Effector memory CD8-positive, alpha-beta T cell (primary cell): ENCODE data around the gene HAX1.
"Not testable (repeated sequence)": the region's sequence is repeated elsewhere in the genome, so short reads cannot be mapped to it uniquely, and the experiment has no call there.

Source experiments
- ATAC-seq: fragments of 150-1000 bp; cut with Tn5 transposase; replicated peaks from 2 replicates; pipeline ENCODE4 v1.10.0; 2021; ENCODE audit warnings: mild to moderate bottlenecking, moderate library complexity
- DNase-seq, 3 experiments: peaks; one replicate each; pipeline ENCODE4 v3.0.0; 2021
- H3K27ac Mint-ChIP-seq, 2 donors: one replicate each; pipeline ENCODE4 v1.8.0; 2022; ENCODE audit warnings: mild to moderate bottlenecking in 2 of 2, mixed read lengths in 2 of 2, moderate library complexity in 2 of 2
- H3K27me3 Mint-ChIP-seq, 2 donors: one replicate each; pipeline ENCODE4 v1.8.0; 2022; ENCODE audit warnings: mixed read lengths in 2 of 2
- H3K36me3 Mint-ChIP-seq: one replicate; pipeline ENCODE4 v1.8.0; 2022; ENCODE audit warnings: mild to moderate bottlenecking, moderate library complexity, mixed read lengths; ENCODE audit not compliant: insufficient read depth
- H3K4me1 Mint-ChIP-seq, 2 donors: one replicate each; pipeline ENCODE4 v1.8.0; 2022; ENCODE audit warnings: low read depth in 2 of 2, mixed read lengths in 2 of 2
- H3K4me3 Mint-ChIP-seq, 2 donors: one replicate each; pipeline ENCODE4 v1.8.0; 2022; ENCODE audit warnings: mild to moderate bottlenecking in 2 of 2, mixed read lengths in 2 of 2, moderate library complexity in 2 of 2
- H3K9me3 Mint-ChIP-seq, 2 donors: one replicate each; pipeline ENCODE4 v1.8.0; 2022; ENCODE audit warnings: mixed read lengths in 2 of 2
- total RNA-seq, 9 experiments: gene quantifications; one replicate each; lab custom pipeline; 2026; lab: John Stamatoyannopoulos, UW

HAX1 gene
- 51.9 to 191 (median 88.7) reads per million in 9 experiments for total RNA-seq

DNA sequence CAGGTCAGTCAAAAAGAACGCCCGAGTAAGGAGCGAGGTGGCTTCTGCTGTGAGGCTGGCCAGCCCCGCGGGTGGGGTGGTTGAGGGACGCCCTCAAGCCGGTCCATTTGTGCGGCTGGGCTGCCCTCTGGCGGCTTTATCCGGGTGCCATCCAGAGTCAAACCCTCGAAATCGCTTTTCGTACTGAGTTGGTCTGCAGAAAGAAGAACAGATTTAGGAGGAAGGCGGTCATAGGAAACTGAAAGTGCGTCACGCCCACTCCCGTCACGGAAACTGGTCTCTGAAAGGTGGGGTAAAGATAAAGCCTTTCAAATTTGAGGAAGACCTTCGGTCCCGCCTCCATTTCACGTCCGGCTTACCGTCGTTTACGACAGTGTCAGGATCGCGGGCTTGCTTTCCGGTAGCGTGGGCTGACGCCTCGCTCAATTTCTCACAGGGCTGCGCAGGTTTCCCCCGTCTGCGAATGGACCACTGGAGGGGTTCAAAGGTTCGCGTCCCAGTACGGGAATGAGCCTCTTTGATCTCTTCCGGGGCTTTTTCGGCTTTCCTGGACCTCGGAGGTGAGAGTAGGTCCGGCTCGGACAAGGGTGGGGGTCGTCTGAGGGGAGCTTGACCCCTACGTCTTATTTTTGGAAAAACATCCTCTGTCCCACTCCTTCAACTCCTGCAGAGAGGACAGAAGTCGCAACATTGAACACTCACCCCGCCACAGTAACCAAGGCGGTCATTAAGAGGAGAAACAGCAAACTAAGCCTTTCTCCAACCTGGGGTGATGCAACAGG lies at the start of gene HAX1:
HAX1 (plus strand) TSS at position 413 of the 782 bp plus-strand sequence; CDS start at position 508, 95 bp downstream.
- Mint-ChIP-seq H3K36me3 (peaks cover 47% of the 10 kb centered on the region), H3K9me3 (no peaks in the 10 kb centered on the region), H3K4me1 (peaks cover 15 to 25% of the 10 kb centered on the region in 2 donors), H3K27ac (peak within 1 kb of the TSS; percentile 98 to 100), H3K27me3 (no peaks in the 10 kb centered on the region), H3K4me3 (peak within 1 kb of the TSS; percentile 98 to 99)
- DNase-seq (peak; percentile 90 to 93 (median 91)), ATAC-seq (peak; percentile 91)

- Mint-ChIP-seq H3K36me3 (peaks cover 53% of the 10 kb centered on the region), H3K4me3 (peak overlapping the region; percentile 81 to 92)
These were observed 49.5 kb upstream of the HAX1 start for GRCh38 chr1:154222918-154223317.

GRCh38 chr1:154223621-154224020 lies 48.8 kb upstream of the HAX1 start:
- peaks cover 36 to 58% of the 10 kb centered on the region in 2 donors for H3K4me1 Mint-ChIP-seq
- no peak for ATAC-seq

More at GRCh38 chr1:154222918-154223317, 49.5 kb upstream of the HAX1 start:
- H3K4me1 Mint-ChIP-seq = peaks cover 43 to 64% of the 10 kb centered on the region in 2 donors
- H3K9me3 Mint-ChIP-seq = no peaks in the 10 kb centered on the region
- peak overlapping the region; percentile 93 to 97 for H3K27ac Mint-ChIP-seq
- no peak for DNase-seq
- no peak for ATAC-seq
- no peaks in the 10 kb centered on the region for H3K27me3 Mint-ChIP-seq

GRCh38 chr1:154225370-154225769 lies 47.1 kb upstream of the HAX1 start:
- peaks cover 58% of the 10 kb centered on the region for H3K36me3 Mint-ChIP-seq
- no peaks in the 10 kb centered on the region for H3K9me3 Mint-ChIP-seq
- H3K27ac Mint-ChIP-seq = peak overlapping the region; percentile 42 to 51
- peaks cover 27 to 47% of the 10 kb centered on the region in 2 donors for H3K4me1 Mint-ChIP-seq
- no peak overlapping the region for H3K4me3 Mint-ChIP-seq
- no peaks in the 10 kb centered on the region for H3K27me3 Mint-ChIP-seq
- ATAC-seq (no peak), DNase-seq (no peak)

More at GRCh38 chr1:154223621-154224020, 48.8 kb upstream of the HAX1 start:
- Mint-ChIP-seq H3K4me3 (peak overlapping the region in 1 of 2 donors; percentile 81), H3K9me3 (no peaks in the 10 kb centered on the region), H3K27me3 (no peaks in the 10 kb centered on the region), H3K36me3 (peaks cover 55% of the 10 kb centered on the region), H3K27ac (peak overlapping the region; percentile 93 to 97)
- DNase-seq = no peak

- not testable (repeated sequence) for DNase-seq, H3K4me3 Mint-ChIP-seq, H3K27me3 Mint-ChIP-seq, ATAC-seq, H3K9me3 Mint-ChIP-seq
- peaks cover 1 to 14% of the 10 kb centered on the region in 2 donors for H3K4me1 Mint-ChIP-seq
- H3K27ac Mint-ChIP-seq = peak overlapping the region in 1 of 2 donors; percentile 51
- peaks cover 89% of the 10 kb centered on the region for H3K36me3 Mint-ChIP-seq
These were observed 41.3 kb upstream of the HAX1 start for GRCh38 chr1:154231112-154231511.

DNA sequence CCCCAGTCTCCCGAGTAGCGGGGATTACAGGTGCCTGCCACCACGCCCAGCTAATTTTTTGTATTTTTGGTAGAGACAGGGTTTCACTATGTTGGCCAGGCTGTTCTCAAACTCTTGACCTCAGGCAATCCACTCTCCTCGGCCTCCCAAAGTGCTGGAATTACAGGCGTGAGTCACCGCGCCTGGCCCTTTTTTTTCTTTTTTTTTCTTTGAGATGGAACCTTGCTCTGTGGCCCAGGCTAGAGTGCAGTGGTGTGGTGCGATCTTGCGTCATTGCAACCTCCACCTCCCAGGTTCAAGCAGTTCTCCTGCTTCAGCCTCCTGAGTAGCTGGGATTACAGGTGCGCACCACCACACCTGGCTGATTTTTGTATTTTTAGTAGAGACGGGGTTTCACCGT lies 39.3 kb upstream of the HAX1 start:
- ATAC-seq, DNase-seq, H3K9me3 Mint-ChIP-seq, H3K27ac Mint-ChIP-seq, H3K4me3 Mint-ChIP-seq, H3K27me3 Mint-ChIP-seq: not testable (repeated sequence)
- Mint-ChIP-seq H3K36me3 (peaks cover 89% of the 10 kb centered on the region), H3K4me1 (peaks cover 1 to 22% of the 10 kb centered on the region in 2 donors)

DNA sequence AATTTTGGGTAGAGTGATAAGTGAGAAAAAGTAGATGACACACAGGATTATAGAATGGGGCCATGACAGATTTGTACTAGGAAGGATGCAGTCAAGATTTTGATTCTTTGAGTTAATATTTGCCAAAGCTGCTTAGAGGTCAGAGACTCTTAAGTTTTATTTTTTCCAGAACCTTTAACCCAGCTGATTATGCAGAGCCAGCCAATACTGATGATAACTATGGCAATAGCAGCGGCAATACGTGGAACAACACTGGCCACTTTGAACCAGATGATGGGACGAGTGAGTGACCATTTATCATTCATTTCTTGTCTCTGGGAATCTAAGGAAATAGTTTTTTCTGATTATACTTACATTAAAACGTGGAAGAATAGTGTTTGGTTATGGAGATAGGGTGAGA lies 35.6 kb upstream of the HAX1 start:
- no peaks in the 10 kb centered on the region for H3K9me3 Mint-ChIP-seq
- H3K27me3 Mint-ChIP-seq = no peaks in the 10 kb centered on the region
- peaks cover 8 to 36% of the 10 kb centered on the region in 2 donors for H3K4me1 Mint-ChIP-seq
- no peak overlapping the region for H3K4me3 Mint-ChIP-seq
- DNase-seq (no peak), ATAC-seq (no peak)
- H3K36me3 Mint-ChIP-seq = peaks cover 90% of the 10 kb centered on the region
- H3K27ac Mint-ChIP-seq = no peak overlapping the region

DNA sequence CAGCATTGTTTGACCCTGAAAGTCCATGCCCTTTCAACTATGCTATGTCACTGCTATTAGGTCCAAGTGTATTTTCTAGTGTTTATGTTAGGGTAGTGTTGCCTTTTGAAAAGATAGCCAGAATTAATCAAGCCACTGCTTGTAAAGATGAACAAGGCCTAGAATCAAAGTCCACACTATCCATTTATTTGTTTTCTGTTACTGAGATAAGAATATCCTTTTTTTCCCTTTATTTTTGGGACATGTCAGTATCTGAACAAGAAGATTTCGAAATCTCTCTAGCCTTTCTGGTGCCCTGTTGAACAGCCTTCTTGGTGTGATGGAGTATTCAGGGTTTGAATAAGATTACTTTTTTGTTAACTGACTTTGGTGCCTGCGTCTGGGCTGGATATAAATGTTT lies 35.0 kb upstream of the HAX1 start:
- Mint-ChIP-seq H3K27me3 (no peaks in the 10 kb centered on the region), H3K27ac (no peak overlapping the region), H3K9me3 (no peaks in the 10 kb centered on the region), H3K4me3 (no peak overlapping the region), H3K36me3 (peaks cover 90% of the 10 kb centered on the region), H3K4me1 (peaks cover 8 to 36% of the 10 kb centered on the region in 2 donors)
- no peak for ATAC-seq
- DNase-seq = no peak

DNA sequence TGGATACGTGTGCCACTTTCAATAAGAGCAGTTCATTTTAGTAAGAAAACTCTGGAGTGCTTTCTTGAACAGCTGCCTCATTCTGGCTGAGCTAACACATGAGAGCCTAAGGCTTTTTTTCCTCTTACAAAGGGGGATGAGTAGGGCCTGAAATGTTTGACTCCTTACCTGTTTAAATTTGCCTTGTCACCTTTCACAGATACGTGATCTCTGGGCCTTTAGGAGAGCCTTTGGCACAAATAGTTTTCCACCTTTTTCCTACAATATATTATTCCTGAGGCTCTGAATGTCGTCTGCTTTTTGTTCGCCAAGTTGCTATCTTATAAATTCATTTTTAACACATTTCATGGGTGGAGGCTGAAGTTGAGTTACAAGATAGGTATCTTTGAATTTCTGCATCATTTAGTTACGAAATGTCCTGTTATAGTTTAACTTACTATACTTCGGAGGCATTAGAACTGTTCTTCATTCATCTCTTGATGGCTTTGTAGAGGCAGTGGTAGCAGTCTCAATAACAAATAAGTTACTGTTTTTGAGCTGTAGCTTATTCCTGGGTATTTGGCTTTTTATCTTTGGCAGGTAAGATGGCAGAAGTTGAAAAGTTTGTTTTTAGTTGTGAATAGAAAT lies 34.4 kb upstream of the HAX1 start:
- Mint-ChIP-seq H3K4me3 (no peak overlapping the region), H3K36me3 (peaks cover 90% of the 10 kb centered on the region), H3K4me1 (peaks cover 8 to 36% of the 10 kb centered on the region in 2 donors), H3K27me3 (no peaks in the 10 kb centered on the region), H3K9me3 (no peaks in the 10 kb centered on the region), H3K27ac (no peak overlapping the region)
- DNase-seq = no peak
- no peak for ATAC-seq

GRCh38 chr1:154239491-154239890 lies 32.9 kb upstream of the HAX1 start:
- DNase-seq (no peak), ATAC-seq (no peak)
- H3K27ac Mint-ChIP-seq = peak overlapping the region; percentile 3 to 6
- peaks cover 8 to 32% of the 10 kb centered on the region in 2 donors for H3K4me1 Mint-ChIP-seq
- peaks cover 93% of the 10 kb centered on the region for H3K36me3 Mint-ChIP-seq
- no peaks in the 10 kb centered on the region for H3K9me3 Mint-ChIP-seq
- H3K27me3 Mint-ChIP-seq = no peaks in the 10 kb centered on the region
- H3K4me3 Mint-ChIP-seq = no peak overlapping the region

DNA sequence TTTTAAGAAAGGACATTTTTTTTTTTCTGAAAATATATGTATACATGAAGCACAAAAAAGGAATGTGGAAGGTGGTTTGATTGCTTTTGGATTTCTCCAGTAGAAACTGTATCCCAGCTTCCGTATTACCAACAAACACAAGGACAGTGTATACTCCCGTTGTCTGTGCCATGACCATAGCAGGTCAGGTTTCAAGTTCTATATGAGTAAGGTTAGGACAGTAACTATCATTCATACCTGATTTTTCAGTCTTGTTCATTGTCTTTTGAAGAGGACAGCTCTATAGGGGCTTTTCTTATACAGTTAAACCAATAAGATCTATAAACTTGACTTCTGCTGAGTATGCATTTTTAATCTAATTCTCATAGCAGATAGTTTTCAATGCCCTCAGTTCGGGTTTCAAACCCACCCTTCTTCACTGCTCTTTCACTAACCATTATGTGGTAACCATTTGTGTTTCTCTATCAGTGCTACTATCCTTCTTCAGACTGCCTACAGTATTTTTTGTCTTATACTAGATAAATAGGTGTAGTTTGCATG lies 32.1 kb upstream of the HAX1 start:
- Mint-ChIP-seq H3K9me3 (no peaks in the 10 kb centered on the region), H3K27ac (no peak overlapping the region), H3K36me3 (peaks cover 93% of the 10 kb centered on the region), H3K4me1 (peaks cover 8 to 27% of the 10 kb centered on the region in 2 donors), H3K27me3 (no peaks in the 10 kb centered on the region), H3K4me3 (no peak overlapping the region)
- no peak for DNase-seq
- ATAC-seq = no peak

GRCh38 chr1:154241703-154242351 lies 30.6 kb upstream of the HAX1 start:
- DNase-seq (no peak), ATAC-seq (no peak)
- Mint-ChIP-seq H3K9me3 (no peaks in the 10 kb centered on the region), H3K27me3 (no peaks in the 10 kb centered on the region), H3K27ac (peak overlapping the region in 1 of 2 donors; percentile 69), H3K4me3 (no peak overlapping the region), H3K4me1 (peaks cover 8 to 26% of the 10 kb centered on the region in 2 donors), H3K36me3 (peaks cover 94% of the 10 kb centered on the region)

- Mint-ChIP-seq H3K27me3 (no peaks in the 10 kb centered on the region), H3K4me1 (no peaks in the 10 kb centered on the region), H3K27ac (peak overlapping the region in 1 of 2 donors; percentile 49), H3K36me3 (peaks cover 92% of the 10 kb centered on the region), H3K4me3 (no peak overlapping the region), H3K9me3 (no peaks in the 10 kb centered on the region)
- no peak for ATAC-seq
- no peak for DNase-seq
These were observed 18.8 kb upstream of the HAX1 start for GRCh38 chr1:154253671-154254070.
